Choroid plexus epithelial cell (primary cell): Measurements from ENCODE around the gene UBR4.
A peak's percentile ranks its signal among the peaks of the same experiment; 100 is the strongest.

ENCODE experiments used
- DNase-seq: peaks from one replicate; pipeline ENCODE4 v3.0.0-alpha.2; 2010; ENCODE audit warnings: low read depth
- H3K4me3 ChIP-seq: 2 replicates; pipeline ENCODE4 v1.5.1; 2011; ENCODE audit warnings: low read depth, mild to moderate bottlenecking, control low read depth, low read length, moderate library complexity
- TF ChIP-seq, protein P1 (sequence below): conservative IDR thresholded peaks from 2 replicates; pipeline ENCODE4 v1.5.1; 2011; ENCODE audit warnings: low read depth, mild to moderate bottlenecking, control low read depth, inconsistent platforms, low read length, moderate library complexity

UBR4 gene

DNA sequence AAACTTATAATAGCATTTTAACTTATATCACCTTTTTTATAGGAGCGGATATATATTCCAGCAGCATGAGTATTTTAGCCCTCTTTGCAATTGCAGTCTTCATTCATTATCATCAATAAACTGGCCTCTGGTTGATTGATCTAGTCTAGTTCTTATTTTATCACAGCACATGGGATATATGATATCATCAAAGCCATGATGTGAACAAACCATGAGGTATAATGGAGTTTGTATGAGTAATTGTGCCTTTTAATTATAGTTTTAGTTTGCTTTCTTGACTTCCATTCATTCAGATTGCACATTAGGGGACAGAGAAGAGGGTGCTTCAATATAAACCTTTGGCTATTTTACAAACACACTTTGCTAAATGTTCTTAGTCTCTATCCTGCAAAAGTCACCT lies 3.5 kb upstream of the UBR4 start:
- TF ChIP-seq, protein P1, sequence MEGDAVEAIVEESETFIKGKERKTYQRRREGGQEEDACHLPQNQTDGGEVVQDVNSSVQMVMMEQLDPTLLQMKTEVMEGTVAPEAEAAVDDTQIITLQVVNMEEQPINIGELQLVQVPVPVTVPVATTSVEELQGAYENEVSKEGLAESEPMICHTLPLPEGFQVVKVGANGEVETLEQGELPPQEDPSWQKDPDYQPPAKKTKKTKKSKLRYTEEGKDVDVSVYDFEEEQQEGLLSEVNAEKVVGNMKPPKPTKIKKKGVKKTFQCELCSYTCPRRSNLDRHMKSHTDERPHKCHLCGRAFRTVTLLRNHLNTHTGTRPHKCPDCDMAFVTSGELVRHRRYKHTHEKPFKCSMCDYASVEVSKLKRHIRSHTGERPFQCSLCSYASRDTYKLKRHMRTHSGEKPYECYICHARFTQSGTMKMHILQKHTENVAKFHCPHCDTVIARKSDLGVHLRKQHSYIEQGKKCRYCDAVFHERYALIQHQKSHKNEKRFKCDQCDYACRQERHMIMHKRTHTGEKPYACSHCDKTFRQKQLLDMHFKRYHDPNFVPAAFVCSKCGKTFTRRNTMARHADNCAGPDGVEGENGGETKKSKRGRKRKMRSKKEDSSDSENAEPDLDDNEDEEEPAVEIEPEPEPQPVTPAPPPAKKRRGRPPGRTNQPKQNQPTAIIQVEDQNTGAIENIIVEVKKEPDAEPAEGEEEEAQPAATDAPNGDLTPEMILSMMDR = no peak
- H3K4me3 ChIP-seq = no peak overlapping the region
- DNase-seq = no peak

DNA sequence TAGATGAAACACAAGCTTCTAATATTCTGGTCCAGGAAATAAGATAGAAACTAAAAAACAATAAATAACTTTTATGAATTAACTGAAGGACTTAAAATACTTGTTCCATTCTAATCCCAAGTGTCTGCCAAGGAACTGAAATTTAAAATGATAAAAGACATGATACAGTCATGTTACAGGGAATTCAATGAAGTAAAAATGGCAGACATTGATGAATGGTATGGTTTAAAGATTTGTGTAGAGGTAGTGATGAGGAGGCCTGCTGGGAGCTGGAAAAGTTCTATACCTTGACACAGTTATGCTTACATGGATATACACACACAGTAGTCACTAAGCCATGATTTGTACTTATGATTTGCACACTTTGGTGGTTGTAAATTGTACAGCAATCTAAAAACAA lies 2.1 kb upstream of the UBR4 start:
- DNase-seq = no peak
- TF ChIP-seq, protein P1 = no peak
- H3K4me3 ChIP-seq = no peak overlapping the region

DNA sequence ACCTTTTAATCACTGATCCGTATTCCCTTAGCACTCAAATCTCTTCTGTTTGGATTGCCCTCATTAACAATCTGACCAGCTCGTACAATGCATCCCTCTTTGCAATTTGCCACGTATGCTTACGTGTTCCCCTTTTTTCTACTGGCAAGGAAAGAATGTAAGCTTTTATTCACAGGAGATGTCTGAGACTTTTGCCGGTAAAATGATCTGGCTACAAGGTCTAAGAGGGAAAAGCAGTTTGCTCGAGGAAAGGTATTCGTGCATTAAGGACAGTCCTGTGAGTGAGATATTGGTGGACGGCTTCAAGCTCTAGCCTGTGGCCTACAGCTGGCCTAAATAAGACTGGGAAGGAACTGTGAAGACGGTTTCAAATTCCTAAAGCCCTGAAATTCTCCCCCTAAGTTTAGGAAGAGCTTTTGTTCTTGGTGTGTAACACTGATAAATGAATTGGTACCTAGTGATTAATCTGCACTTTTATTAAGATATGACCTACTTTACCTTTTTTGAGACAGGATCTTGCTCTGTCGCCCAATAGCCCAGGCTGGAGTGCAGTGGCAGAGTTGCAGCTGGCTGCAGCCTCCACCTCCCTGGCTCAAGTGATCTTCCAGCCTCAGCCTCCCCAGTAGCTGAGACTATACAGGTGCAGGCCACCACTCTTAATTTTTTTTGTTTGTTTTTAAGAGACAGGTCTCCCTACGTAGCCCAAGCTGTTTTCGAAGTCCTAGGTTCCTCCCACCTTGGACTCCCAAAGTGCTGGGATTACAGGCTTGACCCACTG lies 895 bp upstream of the UBR4 start:
- DNase-seq = peak; percentile 39
- TF ChIP-seq, protein P1 = no peak
- H3K4me3 ChIP-seq = peak overlapping the region; percentile 85

DNA sequence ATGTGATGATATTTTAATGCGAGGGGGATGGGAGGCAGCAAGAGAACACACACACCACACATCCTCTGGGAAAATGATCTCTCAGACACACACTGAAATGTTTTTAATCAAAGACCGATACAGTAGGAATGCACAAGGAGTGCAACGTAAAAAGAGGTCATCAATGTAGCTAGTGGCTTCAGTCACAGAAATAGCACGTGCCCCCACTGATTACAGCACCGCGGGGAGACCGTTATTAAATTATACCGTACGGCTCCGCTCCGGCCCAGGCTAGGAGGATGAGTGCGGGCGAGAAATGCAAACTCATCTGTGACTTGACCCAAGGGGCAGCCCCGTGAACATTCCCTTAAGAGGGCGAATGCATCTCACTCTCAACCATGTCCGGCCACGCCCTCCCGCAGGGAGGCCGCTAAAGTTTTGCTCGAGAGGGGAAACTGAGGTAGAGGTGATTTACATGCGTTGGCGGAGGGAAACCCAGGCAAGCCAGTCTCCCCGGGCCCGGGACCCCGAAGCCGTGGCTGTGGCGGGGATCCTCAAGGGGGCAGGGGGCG lies 552 bp downstream of the UBR4 start:
- DNase-seq = peak; percentile 84
- peak overlapping the region; percentile 85 for H3K4me3 ChIP-seq
- TF ChIP-seq, protein P1 = no peak

DNA sequence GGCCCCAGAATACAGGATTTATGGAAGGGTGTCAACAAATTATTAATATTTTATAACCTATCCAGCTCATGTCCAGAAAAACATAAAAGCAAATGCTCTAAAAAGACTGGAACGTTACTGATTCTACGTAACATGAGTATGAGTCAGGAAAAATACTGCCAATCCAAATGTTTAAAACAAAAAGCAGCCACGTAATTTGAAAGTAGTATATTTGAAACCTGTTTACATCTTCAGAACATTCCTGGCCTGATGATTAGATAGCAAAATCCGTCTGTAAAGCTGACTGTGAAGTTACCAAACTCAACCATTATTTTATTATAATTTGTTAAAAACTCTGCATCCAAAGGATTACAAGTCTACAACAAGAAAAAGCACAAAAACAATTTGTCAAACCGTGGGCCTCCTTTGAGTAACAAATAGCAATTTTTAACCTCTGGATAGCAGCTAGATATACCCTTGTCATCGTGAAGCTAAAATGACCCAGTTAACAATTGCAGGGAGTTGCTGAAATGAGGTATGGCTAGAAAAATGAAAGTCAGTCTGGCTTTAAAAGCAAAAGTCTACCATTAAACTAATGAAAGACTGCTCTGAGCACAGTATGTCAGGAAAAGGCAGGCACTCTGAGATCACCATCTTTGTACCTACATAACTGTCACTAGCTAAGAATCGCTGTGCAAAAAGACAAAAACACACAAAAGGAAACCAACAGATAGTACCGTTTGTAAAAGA lies 1.2 kb downstream of the UBR4 start:
- TF ChIP-seq, protein P1 = no peak
- DNase-seq = peak; percentile 83
- peak overlapping the region; percentile 85 for H3K4me3 ChIP-seq

DNA sequence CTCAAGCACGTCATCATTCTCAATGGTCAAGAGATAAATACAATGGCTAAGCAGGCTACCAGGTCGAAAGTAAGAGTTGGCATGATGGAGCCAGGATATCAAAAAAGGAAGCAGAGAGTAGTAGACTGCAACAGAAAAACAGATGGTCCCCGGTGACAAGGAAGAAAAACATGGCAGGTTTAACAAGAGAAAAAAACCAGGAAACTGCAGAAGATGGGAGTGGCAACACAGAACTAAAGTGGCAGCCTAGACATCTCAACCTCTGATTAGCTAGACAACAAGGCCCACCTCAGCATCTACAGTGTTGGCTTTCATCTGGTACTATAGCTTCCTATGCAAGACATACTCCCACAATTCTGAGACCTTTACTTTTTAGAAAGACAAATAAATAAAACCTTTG lies 3.1 kb downstream of the UBR4 start:
- H3K4me3 ChIP-seq = no peak overlapping the region
- DNase-seq = no peak

More for the DNA sequence above, 3.1 kb downstream of the UBR4 start:
- TF ChIP-seq, protein P1 = no peak
